ENCODE measurements around the gene PIK3R5. TPM values are rescaled to one million over a fixed set of nuclear protein-coding genes. Genes with fewer than 3 reads are reported as not detected.

The PIK3R5 gene
- polyA plus RNA-seq, 1 donor (not counting 4 experiments of a cell fraction or from before 2014, with no cell fraction given), result not detected

- TF ChIP-seq EZH2 (IDR thresholded peaks at IDR 0.05; ENCODE audit: low read length), result no peak
- no peak for TF ChIP-seq CTCF (optimal IDR thresholded peaks at IDR 0.05 in 1 of 3, IDR thresholded peaks at IDR 0.05 in 1 of 3, conservative IDR thresholded peaks at IDR 0.05 in 1 of 3; ENCODE audit: extremely low read depth in 1 of 3, insufficient read depth in 2 of 3, low read length in 3 of 3)
These were observed 86.1 kb downstream of the PIK3R5 start for GRCh38 chr17:8879410-8879809.

GRCh38 chr17:8877984-8878383 lies 87.5 kb downstream of the PIK3R5 start:
- Histone ChIP-seq H3K9me1 (ENCODE audit: control insufficient read depth, extremely low read depth, insufficient read depth, low read length) (no peaks in the 10 kb centered on the region), H3K9me3 (ENCODE audit: control insufficient read depth, low read depth, low read length) (no peaks in the 10 kb centered on the region), H3K27me3 (ENCODE audit: control insufficient read depth, extremely low read depth, insufficient read depth, low read length) (no peaks in the 10 kb centered on the region), H4K20me1 (ENCODE audit: control insufficient read depth, extremely low read depth, insufficient read depth, low read length) (no peaks in the 10 kb centered on the region), H3K36me3 (ENCODE audit: control insufficient read depth in 2 of 2, extremely low read depth in 1 of 2, insufficient read depth in 2 of 2, low read length in 2 of 2) (no peaks in the 10 kb centered on the region), H3K27ac (ENCODE audit: control insufficient read depth, insufficient read depth, low read length) (no peak overlapping the region), H2AFZ (ENCODE audit: control insufficient read depth, low read length) (no peak overlapping the region), H3K4me2 (ENCODE audit: control insufficient read depth, extremely low read depth, insufficient read depth, low read depth, low read length) (no peak overlapping the region), H3K79me2 (ENCODE audit: control insufficient read depth, insufficient read depth, low read length) (no peaks in the 10 kb centered on the region), H3K4me1 (ENCODE audit: control insufficient read depth, extremely low read depth, insufficient read depth, low read length) (no peaks in the 10 kb centered on the region), H3K4me3 (ENCODE audit: control insufficient read depth in 2 of 3, extremely low read depth in 1 of 3, insufficient read depth in 2 of 3, low read depth in 1 of 3, low read length in 3 of 3) (no peak overlapping the region), H3K9ac (ENCODE audit: control insufficient read depth, extremely low read depth, insufficient read depth, low read length) (no peak overlapping the region)
- DNase-seq (ENCODE audit: low read depth, low spot score) (no peak), FAIRE-seq (no peak)
- dilution Hi-C loops (cut with MboI; ENCODE audit: extremely low pct_ligation_motif_present, low sequenced_read_pairs), result no loop called here
- no peak for TF ChIP-seq EZH2 (IDR thresholded peaks at IDR 0.05; ENCODE audit: low read length)
- no peak for TF ChIP-seq CTCF (optimal IDR thresholded peaks at IDR 0.05 in 1 of 3, IDR thresholded peaks at IDR 0.05 in 1 of 3, conservative IDR thresholded peaks at IDR 0.05 in 1 of 3; ENCODE audit: extremely low read depth in 1 of 3, insufficient read depth in 2 of 3, low read length in 3 of 3)

More at GRCh38 chr17:8879410-8879809, 86.1 kb downstream of the PIK3R5 start:
- H3K4me3 ChIP-seq (ENCODE audit: control insufficient read depth in 2 of 3, extremely low read depth in 1 of 3, insufficient read depth in 2 of 3, low read depth in 1 of 3, low read length in 3 of 3), result no peak overlapping the region
- no peak overlapping the region for H2AFZ ChIP-seq (ENCODE audit: control insufficient read depth, low read length)
- FAIRE-seq (no peak), DNase-seq (ENCODE audit: low read depth, low spot score) (no peak)
- no peak overlapping the region for H3K27ac ChIP-seq (ENCODE audit: control insufficient read depth, insufficient read depth, low read length)
- no peaks in the 10 kb centered on the region for H3K9me3 ChIP-seq (ENCODE audit: control insufficient read depth, low read depth, low read length)
- no peaks in the 10 kb centered on the region for H3K27me3 ChIP-seq (ENCODE audit: control insufficient read depth, extremely low read depth, insufficient read depth, low read length)
- dilution Hi-C loops (cut with MboI; ENCODE audit: extremely low pct_ligation_motif_present, low sequenced_read_pairs), result no loop called here
- no peaks in the 10 kb centered on the region for H3K36me3 ChIP-seq (ENCODE audit: control insufficient read depth in 2 of 2, extremely low read depth in 1 of 2, insufficient read depth in 2 of 2, low read length in 2 of 2)
- H3K79me2 ChIP-seq (ENCODE audit: control insufficient read depth, insufficient read depth, low read length), result no peaks in the 10 kb centered on the region
- no peak overlapping the region for H3K9ac ChIP-seq (ENCODE audit: control insufficient read depth, extremely low read depth, insufficient read depth, low read length)
- no peak overlapping the region for H3K4me2 ChIP-seq (ENCODE audit: control insufficient read depth, extremely low read depth, insufficient read depth, low read depth, low read length)
- no peaks in the 10 kb centered on the region for H3K4me1 ChIP-seq (ENCODE audit: control insufficient read depth, extremely low read depth, insufficient read depth, low read length)
- H3K9me1 ChIP-seq (ENCODE audit: control insufficient read depth, extremely low read depth, insufficient read depth, low read length), result no peaks in the 10 kb centered on the region
- no peaks in the 10 kb centered on the region for H4K20me1 ChIP-seq (ENCODE audit: control insufficient read depth, extremely low read depth, insufficient read depth, low read length)
